Lower leg skin (tissue), 3 donors: ENCODE data around the gene TUT1.

ENCODE experiments used
- CTCF ChIP-seq, 3 donors: fragments of 450-650 bp; IDR thresholded peaks; one replicate each; pipeline ENCODE4 v1.5.1; 2016; ENCODE audit warnings: antibody characterized with exemption in 3 of 3, mild to moderate bottlenecking in 3 of 3, moderate library complexity in 2 of 3
- POLR2A ChIP-seq, 2 donors: fragments of 450-650 bp; IDR thresholded peaks; one replicate each; pipeline ENCODE4 v1.6.1; 2016 to 2017; ENCODE audit warnings: antibody characterized with exemption in 2 of 2, mild to moderate bottlenecking in 1 of 2, moderate library complexity in 1 of 2

- TF ChIP-seq CTCF (IDR thresholded peaks at IDR 0.05) = no peak
- no peak for TF ChIP-seq POLR2A (IDR thresholded peaks at IDR 0.05)
These were observed 38.7 kb downstream of the TUT1 start for GRCh38 chr11:62552485-62553079.
